PC-9 (cell line): Measurements from ENCODE around the gene SCAI.

Source experiments
- EZH2 ChIP-seq: fragments of 200-600 bp; sonication (generic); IDR thresholded peaks from 2 replicates; pipeline ENCODE4 v1.8.0; 2017; ENCODE audit warnings: antibody characterized with exemption, low read depth
- TF ChIP-seq, protein P1 (sequence below): fragments of 200-600 bp; sonication (generic); conservative IDR thresholded peaks from 2 replicates; pipeline ENCODE4 v1.6.1; 2017; ENCODE audit warnings: mixed run types, antibody characterized with exemption, mild to moderate bottlenecking, moderate library complexity

DNA sequence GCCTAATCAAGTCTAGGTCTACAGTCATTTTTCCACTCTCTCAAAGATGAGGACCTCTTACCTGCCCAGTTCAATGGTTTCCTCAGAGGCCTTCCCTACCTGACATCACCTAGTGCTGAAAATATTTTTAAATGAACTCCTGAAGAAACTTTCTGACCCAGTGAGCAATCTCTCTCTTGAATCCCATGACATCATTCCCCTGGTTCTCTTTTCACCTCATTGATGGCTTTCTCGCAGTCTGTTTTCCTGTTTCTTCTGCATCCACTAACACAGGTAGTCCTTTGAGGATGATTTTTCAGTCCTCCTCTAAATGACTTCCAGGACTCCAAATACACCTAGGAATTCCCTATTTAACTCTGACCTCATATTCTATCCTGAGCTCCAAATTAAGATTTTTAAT lies 40.3 kb downstream of the SCAI start:
- TF ChIP-seq, protein P1, sequence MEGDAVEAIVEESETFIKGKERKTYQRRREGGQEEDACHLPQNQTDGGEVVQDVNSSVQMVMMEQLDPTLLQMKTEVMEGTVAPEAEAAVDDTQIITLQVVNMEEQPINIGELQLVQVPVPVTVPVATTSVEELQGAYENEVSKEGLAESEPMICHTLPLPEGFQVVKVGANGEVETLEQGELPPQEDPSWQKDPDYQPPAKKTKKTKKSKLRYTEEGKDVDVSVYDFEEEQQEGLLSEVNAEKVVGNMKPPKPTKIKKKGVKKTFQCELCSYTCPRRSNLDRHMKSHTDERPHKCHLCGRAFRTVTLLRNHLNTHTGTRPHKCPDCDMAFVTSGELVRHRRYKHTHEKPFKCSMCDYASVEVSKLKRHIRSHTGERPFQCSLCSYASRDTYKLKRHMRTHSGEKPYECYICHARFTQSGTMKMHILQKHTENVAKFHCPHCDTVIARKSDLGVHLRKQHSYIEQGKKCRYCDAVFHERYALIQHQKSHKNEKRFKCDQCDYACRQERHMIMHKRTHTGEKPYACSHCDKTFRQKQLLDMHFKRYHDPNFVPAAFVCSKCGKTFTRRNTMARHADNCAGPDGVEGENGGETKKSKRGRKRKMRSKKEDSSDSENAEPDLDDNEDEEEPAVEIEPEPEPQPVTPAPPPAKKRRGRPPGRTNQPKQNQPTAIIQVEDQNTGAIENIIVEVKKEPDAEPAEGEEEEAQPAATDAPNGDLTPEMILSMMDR, result no peak
- TF ChIP-seq EZH2, result no peak
